ENCODE results near the gene AKAP7.

DNA sequence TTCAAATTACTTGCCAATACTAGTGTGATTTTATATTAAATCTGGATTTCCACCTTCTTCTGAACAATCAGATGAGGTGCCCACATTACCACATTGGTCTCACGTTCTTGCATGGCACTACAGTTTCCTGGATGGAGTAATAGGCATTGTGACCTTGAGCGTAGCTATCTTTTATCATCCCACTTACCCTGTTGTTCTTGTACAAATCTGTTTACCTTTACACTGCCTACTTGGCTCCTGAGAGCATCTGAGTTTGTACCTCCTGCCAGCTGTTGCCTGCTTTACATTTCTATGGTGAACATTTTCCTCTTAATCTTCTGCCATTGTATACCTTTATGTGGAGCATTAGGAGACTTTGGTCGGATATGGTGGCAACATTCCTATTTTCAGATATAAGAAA, 90.7 kb downstream of the AKAP7 start:
- TF ChIP-seq, protein P1, sequence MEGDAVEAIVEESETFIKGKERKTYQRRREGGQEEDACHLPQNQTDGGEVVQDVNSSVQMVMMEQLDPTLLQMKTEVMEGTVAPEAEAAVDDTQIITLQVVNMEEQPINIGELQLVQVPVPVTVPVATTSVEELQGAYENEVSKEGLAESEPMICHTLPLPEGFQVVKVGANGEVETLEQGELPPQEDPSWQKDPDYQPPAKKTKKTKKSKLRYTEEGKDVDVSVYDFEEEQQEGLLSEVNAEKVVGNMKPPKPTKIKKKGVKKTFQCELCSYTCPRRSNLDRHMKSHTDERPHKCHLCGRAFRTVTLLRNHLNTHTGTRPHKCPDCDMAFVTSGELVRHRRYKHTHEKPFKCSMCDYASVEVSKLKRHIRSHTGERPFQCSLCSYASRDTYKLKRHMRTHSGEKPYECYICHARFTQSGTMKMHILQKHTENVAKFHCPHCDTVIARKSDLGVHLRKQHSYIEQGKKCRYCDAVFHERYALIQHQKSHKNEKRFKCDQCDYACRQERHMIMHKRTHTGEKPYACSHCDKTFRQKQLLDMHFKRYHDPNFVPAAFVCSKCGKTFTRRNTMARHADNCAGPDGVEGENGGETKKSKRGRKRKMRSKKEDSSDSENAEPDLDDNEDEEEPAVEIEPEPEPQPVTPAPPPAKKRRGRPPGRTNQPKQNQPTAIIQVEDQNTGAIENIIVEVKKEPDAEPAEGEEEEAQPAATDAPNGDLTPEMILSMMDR (IDR thresholded peaks at IDR 0.05; ENCODE audit: extremely low read depth in 1 of 2, insufficient read depth in 1 of 2, low read depth in 1 of 2, low read length in 2 of 2): no peak
- no peak for TF ChIP-seq POLR2A (IDR thresholded peaks at IDR 0.05; ENCODE audit: low read depth, low read length)
- TF ChIP-seq POLR2AphosphoS5 (IDR thresholded peaks at IDR 0.05; ENCODE audit: insufficient read depth, low read depth, low read length): no peak
- TF ChIP-seq EZH2 (IDR thresholded peaks at IDR 0.05; ENCODE audit: borderline replicate concordance, low read depth, low read length, severe bottlenecking): no peak
- TF ChIP-seq, protein P2, sequence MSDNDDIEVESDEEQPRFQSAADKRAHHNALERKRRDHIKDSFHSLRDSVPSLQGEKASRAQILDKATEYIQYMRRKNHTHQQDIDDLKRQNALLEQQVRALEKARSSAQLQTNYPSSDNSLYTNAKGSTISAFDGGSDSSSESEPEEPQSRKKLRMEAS (IDR thresholded peaks at IDR 0.05; ENCODE audit: insufficient read depth, insufficient read length): no peak
- no peak for TF ChIP-seq MYC (IDR thresholded peaks at IDR 0.05; ENCODE audit: low read depth, low read length)
- TF ChIP-seq JUN (IDR thresholded peaks at IDR 0.05; ENCODE audit: borderline replicate concordance, insufficient read depth, insufficient read length, low read depth): no peak
- no peak for TF ChIP-seq FOS (IDR thresholded peaks at IDR 0.05; ENCODE audit: borderline replicate concordance, insufficient read depth, low read length)
